Measurements from ENCODE around the gene FOXC2.

- TF ChIP-seq CTCF (conservative IDR thresholded peaks at IDR 0.05 in 1 of 2, IDR thresholded peaks at IDR 0.05 in 1 of 2; ENCODE audit: extremely low read depth in 1 of 2, insufficient read depth in 1 of 2, low read depth in 1 of 2, low read length in 2 of 2) (no peak), EZH2 (IDR thresholded peaks at IDR 0.05; ENCODE audit: borderline replicate concordance, low read length) (no peak)
These were observed 9.0 kb upstream of the FOXC2 start for GRCh38 chr16:86557587-86557986.
